Measurements from ENCODE around the gene OMD. TPM values are rescaled to one million over a fixed set of nuclear protein-coding genes. Genes with fewer than 3 reads are reported as not detected.

The OMD gene
- total RNA-seq, 1 experiment from 2014 or later = not detected

GRCh38 chr9:92377876-92378275 is 46.4 kb downstream of the OMD start:
- Histone ChIP-seq H3K9me3 (ENCODE audit: control insufficient read depth in 1 of 2, insufficient read depth in 1 of 2, low read depth in 1 of 2, low read length in 2 of 2) (peaks cover 0 to 4% of the 10 kb centered on the region in 2 experiments; a peak in 1 of 4 replicates), H3K27ac (ENCODE audit: low read depth, low read length) (no peak overlapping the region), H3K79me2 (ENCODE audit: insufficient read depth, low read length) (no peaks in the 10 kb centered on the region), H3K36me3 (ENCODE audit: control insufficient read depth in 1 of 2, insufficient read depth in 2 of 2, low read length in 2 of 2) (no peaks in the 10 kb centered on the region), H3K9ac (ENCODE audit: low read length) (no peak overlapping the region), H2AFZ (ENCODE audit: low read depth, low read length, poor library complexity, severe bottlenecking) (no peak overlapping the region), H3K9me2 (ENCODE audit: insufficient read depth) (no peaks in the 10 kb centered on the region), H3K4me3 (replicated peaks in 1 of 2; ENCODE audit: low read depth in 1 of 2, low read length in 2 of 2) (no peak overlapping the region), H4K20me1 (ENCODE audit: insufficient read depth) (no peaks in the 10 kb centered on the region), H3K4me1 (ENCODE audit: control insufficient read depth in 1 of 2, insufficient read depth in 2 of 2, low read length in 2 of 2) (no peaks in the 10 kb centered on the region), H3K4me2 (ENCODE audit: low read length) (no peak overlapping the region), H3K27me3 (ENCODE audit: insufficient read depth, low read length) (no peaks in the 10 kb centered on the region)
- CTCF ChIA-PET = no interaction called here
- intact Hi-C loops (cut with micrococcal nuclease) = loop anchor here (1.0 kb wide), 1 partner anchor 27 kb away; no protein-coding TSS in a partner anchor
- POLR2A ChIA-PET = no interaction called here
- TF ChIP-seq CEBPB (IDR thresholded peaks at IDR 0.05; ENCODE audit: low read depth) = no peak
- ATAC-seq (no peak), DNase-seq (ENCODE audit: low read depth, low spot score) (no peak)
- no TSS peak for BruUV-seq (replicated peaks)
- RAD21 ChIA-PET (ENCODE audit: low non-redundant PET in 1 of 2, low total read pairs in 2 of 2, uncharacterized antibody in 2 of 2, unreplicated experiment in 2 of 2) = no interaction called here

DNA sequence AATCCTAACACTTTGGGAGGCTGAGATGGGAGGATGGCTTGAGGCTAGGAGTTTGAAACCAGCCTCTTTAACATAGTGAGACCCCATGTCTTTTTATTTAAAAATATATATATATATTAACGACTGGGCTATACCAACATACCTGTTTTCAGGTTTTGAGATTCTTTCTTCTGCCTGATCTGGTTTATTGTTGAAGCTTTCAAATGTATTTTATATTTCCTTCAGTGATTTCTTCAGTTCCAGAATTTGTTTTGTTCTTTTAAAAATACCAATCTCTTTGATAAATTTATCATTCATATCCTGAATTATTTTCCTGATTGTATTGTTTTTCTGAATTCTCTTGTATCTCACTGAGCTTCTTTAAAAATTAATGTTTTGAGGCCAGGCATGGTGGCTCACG is 51.1 kb downstream of the OMD start:
- Histone ChIP-seq H3K79me2 (ENCODE audit: insufficient read depth, low read length) (no peaks in the 10 kb centered on the region), H2AFZ (ENCODE audit: low read depth, low read length, poor library complexity, severe bottlenecking) (no peak overlapping the region), H3K4me3 (replicated peaks in 1 of 2; ENCODE audit: low read depth in 1 of 2, low read length in 2 of 2) (no peak overlapping the region), H3K4me1 (ENCODE audit: control insufficient read depth in 1 of 2, insufficient read depth in 2 of 2, low read length in 2 of 2) (no peaks in the 10 kb centered on the region), H3K27ac (ENCODE audit: low read depth, low read length) (no peak overlapping the region), H3K36me3 (ENCODE audit: control insufficient read depth in 1 of 2, insufficient read depth in 2 of 2, low read length in 2 of 2) (no peaks in the 10 kb centered on the region), H3K9ac (ENCODE audit: low read length) (no peak overlapping the region), H3K4me2 (ENCODE audit: low read length) (no peak overlapping the region), H3K27me3 (ENCODE audit: insufficient read depth, low read length) (no peaks in the 10 kb centered on the region), H4K20me1 (ENCODE audit: insufficient read depth) (no peaks in the 10 kb centered on the region), H3K9me2 (ENCODE audit: insufficient read depth) (no peaks in the 10 kb centered on the region), H3K9me3 (ENCODE audit: control insufficient read depth in 1 of 2, insufficient read depth in 1 of 2, low read depth in 1 of 2, low read length in 2 of 2) (peaks cover 4% of the 10 kb centered on the region in 2 experiments; a peak in 1 of 4 replicates)
- ChIA-PET POLR2A (no interaction called here), CTCF (no interaction called here), RAD21 (ENCODE audit: low non-redundant PET in 1 of 2, low total read pairs in 2 of 2, uncharacterized antibody in 2 of 2, unreplicated experiment in 2 of 2) (no interaction called here)
- DNase-seq (ENCODE audit: low read depth, low spot score) (no peak), ATAC-seq (no peak)
- intact Hi-C loops (cut with micrococcal nuclease) = no loop called here
- BruUV-seq (replicated peaks) = no TSS peak
- no peak for TF ChIP-seq ATF3 (IDR thresholded peaks at IDR 0.05)
- TF ChIP-seq TCF7L2 (IDR thresholded peaks at IDR 0.05; ENCODE audit: borderline replicate concordance, extremely low read depth, insufficient read depth, insufficient read length) = no peak
- no peak for TF ChIP-seq ZBTB33 (IDR thresholded peaks at IDR 0.05; ENCODE audit: extremely low read depth, insufficient replicate concordance, low read length)
- TF ChIP-seq EZH2 (IDR thresholded peaks at IDR 0.05) = no peak
- no peak for TF ChIP-seq MAX (IDR thresholded peaks at IDR 0.05)
- TF ChIP-seq SIN3A (IDR thresholded peaks at IDR 0.05; ENCODE audit: low read depth) = no peak
- TF ChIP-seq CBX3 (IDR thresholded peaks at IDR 0.05; ENCODE audit: low read depth) = no peak
- no peak for TF ChIP-seq JUND (IDR thresholded peaks at IDR 0.05)
- TF ChIP-seq, protein P1, sequence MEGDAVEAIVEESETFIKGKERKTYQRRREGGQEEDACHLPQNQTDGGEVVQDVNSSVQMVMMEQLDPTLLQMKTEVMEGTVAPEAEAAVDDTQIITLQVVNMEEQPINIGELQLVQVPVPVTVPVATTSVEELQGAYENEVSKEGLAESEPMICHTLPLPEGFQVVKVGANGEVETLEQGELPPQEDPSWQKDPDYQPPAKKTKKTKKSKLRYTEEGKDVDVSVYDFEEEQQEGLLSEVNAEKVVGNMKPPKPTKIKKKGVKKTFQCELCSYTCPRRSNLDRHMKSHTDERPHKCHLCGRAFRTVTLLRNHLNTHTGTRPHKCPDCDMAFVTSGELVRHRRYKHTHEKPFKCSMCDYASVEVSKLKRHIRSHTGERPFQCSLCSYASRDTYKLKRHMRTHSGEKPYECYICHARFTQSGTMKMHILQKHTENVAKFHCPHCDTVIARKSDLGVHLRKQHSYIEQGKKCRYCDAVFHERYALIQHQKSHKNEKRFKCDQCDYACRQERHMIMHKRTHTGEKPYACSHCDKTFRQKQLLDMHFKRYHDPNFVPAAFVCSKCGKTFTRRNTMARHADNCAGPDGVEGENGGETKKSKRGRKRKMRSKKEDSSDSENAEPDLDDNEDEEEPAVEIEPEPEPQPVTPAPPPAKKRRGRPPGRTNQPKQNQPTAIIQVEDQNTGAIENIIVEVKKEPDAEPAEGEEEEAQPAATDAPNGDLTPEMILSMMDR (IDR thresholded peaks at IDR 0.05 in 2 of 3, conservative IDR thresholded peaks at IDR 0.05 in 1 of 3; ENCODE audit: borderline replicate concordance in 1 of 3, insufficient read depth in 1 of 3, low read depth in 2 of 3, low read length in 2 of 3) = no peak
- TF ChIP-seq, protein P2, sequence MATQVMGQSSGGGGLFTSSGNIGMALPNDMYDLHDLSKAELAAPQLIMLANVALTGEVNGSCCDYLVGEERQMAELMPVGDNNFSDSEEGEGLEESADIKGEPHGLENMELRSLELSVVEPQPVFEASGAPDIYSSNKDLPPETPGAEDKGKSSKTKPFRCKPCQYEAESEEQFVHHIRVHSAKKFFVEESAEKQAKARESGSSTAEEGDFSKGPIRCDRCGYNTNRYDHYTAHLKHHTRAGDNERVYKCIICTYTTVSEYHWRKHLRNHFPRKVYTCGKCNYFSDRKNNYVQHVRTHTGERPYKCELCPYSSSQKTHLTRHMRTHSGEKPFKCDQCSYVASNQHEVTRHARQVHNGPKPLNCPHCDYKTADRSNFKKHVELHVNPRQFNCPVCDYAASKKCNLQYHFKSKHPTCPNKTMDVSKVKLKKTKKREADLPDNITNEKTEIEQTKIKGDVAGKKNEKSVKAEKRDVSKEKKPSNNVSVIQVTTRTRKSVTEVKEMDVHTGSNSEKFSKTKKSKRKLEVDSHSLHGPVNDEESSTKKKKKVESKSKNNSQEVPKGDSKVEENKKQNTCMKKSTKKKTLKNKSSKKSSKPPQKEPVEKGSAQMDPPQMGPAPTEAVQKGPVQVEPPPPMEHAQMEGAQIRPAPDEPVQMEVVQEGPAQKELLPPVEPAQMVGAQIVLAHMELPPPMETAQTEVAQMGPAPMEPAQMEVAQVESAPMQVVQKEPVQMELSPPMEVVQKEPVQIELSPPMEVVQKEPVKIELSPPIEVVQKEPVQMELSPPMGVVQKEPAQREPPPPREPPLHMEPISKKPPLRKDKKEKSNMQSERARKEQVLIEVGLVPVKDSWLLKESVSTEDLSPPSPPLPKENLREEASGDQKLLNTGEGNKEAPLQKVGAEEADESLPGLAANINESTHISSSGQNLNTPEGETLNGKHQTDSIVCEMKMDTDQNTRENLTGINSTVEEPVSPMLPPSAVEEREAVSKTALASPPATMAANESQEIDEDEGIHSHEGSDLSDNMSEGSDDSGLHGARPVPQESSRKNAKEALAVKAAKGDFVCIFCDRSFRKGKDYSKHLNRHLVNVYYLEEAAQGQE (IDR thresholded peaks at IDR 0.05; ENCODE audit: low read depth) = no peak
- TF ChIP-seq YY1 (IDR thresholded peaks at IDR 0.05; ENCODE audit: extremely low read depth, insufficient replicate concordance, low read depth, low read length) = no peak
